Coronary artery (tissue), 2 donors: ENCODE measurements around the gene CGB3.
A peak's percentile ranks its signal among the peaks of the same experiment; 100 is the strongest.

Experiments
- DNase-seq: peaks from one replicate; pipeline ENCODE4 v3.0.0-alpha.2; 2017; ENCODE audit warnings: low spot score
- H3K27ac ChIP-seq, 2 donors: fragments of 200-600 bp; sonication (generic); one replicate each; pipeline ENCODE4 v1.5.1; 2016 to 2019
- H3K4me3 ChIP-seq: fragments of 200-600 bp; sonication (generic); 2 replicates; pipeline ENCODE4 v1.5.1; 2016; ENCODE audit warnings: mild to moderate bottlenecking, moderate library complexity
- TF ChIP-seq, protein P1 (sequence below): fragments of 200-600 bp; sonication (generic); IDR thresholded peaks from one replicate; pipeline ENCODE4 v1.5.1; 2019; ENCODE audit warnings: antibody characterized with exemption

The CGB3 gene

DNA sequence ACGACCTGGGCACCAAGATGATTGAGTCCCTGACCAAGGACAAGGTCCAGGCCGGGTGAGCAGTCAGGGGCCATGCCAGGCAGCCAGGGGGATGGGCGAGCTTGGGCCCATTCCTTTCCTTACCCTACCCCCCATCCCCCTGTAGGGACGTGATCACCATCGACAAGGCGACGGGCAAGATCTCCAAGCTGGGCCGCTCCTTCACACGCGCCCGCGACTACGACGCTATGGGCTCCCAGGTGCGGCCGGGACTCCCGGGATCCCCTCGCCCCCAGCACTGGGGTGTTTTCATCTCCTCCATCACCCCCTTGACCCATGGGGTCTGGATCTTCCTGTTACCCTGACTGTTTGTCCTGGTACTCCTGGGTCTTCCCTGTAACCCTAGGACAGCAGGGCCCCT is 14.3 kb downstream of the CGB3 start:
- Histone ChIP-seq H3K27ac (no peak overlapping the region), H3K4me3 (no peak overlapping the region)
- no peak for DNase-seq
- TF ChIP-seq, protein P1, sequence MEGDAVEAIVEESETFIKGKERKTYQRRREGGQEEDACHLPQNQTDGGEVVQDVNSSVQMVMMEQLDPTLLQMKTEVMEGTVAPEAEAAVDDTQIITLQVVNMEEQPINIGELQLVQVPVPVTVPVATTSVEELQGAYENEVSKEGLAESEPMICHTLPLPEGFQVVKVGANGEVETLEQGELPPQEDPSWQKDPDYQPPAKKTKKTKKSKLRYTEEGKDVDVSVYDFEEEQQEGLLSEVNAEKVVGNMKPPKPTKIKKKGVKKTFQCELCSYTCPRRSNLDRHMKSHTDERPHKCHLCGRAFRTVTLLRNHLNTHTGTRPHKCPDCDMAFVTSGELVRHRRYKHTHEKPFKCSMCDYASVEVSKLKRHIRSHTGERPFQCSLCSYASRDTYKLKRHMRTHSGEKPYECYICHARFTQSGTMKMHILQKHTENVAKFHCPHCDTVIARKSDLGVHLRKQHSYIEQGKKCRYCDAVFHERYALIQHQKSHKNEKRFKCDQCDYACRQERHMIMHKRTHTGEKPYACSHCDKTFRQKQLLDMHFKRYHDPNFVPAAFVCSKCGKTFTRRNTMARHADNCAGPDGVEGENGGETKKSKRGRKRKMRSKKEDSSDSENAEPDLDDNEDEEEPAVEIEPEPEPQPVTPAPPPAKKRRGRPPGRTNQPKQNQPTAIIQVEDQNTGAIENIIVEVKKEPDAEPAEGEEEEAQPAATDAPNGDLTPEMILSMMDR, result no peak

DNA sequence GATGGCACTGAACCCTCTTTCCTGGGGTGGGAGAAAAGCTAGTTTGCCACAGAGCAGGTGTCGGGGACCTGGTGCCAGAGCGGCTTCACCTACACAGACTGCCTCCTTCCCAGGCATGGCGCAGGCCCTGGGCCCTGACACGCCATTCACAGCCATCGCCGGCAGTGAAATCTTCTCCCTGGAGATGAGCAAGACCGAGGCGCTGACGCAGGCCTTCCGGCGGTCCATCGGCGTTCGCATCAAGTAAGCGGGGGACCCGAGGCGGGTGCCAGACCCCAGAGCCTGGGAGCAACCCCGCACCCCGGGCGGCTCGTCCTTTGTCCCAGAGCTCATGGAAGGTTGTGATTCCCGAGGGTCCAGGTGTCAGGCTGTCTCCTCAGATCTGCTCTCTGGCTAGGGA is 17.2 kb downstream of the CGB3 start:
- TF ChIP-seq, protein P1, result no peak
- no peak for DNase-seq
- Histone ChIP-seq H3K4me3 (no peak overlapping the region), H3K27ac (no peak overlapping the region)

DNA sequence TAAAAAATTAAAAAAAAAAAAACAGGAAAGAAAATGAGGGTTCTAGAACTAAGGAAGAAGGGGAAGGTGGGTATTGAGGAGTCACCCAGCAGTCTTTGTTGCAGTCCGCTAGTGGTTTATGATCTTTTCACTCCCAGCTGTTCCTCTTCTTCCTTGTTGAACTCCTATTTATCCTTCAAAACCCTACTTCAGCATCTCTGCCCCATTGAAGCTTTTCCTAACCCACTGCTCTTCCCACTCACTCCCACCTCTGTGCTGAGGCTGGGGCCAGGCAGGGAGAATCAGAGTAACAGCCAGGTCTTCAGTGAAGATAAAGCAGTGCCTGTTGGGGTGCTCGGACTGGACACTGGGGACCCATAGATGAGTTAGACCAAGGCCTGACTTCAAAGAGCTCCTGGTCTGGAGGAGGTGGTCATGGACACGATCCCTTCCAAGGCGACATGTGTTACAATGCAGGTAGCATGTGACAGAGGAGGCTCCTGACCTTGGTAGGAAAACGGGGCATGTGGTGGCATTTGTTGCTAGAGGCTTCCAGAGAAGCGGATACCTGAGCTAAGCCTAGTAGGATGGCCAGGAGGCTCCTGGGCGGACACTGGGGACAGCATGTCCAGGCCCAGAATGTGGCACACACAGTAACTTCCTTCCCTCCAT is 19.0 kb downstream of the CGB3 start:
- no peak overlapping the region for H3K4me3 ChIP-seq
- DNase-seq, result no peak
- TF ChIP-seq, protein P1, result no peak
- no peak overlapping the region for H3K27ac ChIP-seq

DNA sequence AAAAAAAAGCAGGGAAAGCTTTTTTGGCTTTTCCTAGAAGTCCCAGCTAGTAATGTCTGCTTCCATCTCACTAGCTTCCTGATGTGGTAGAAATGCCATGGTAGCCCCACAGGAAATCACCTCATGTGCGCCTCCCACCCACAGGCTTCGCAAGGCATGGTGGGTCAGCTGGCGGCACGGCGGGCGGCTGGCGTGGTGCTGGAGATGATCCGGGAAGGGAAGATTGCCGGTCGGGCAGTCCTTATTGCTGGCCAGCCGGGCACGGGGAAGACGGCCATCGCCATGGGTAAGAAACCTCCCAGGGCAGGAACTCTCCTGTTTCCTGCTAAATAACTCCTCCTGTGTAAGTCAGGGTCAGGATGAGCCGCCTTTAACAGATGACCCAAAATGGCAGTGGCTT is 20.0 kb downstream of the CGB3 start:
- no peak overlapping the region for H3K4me3 ChIP-seq
- TF ChIP-seq, protein P1, result no peak
- DNase-seq, result no peak
- no peak overlapping the region for H3K27ac ChIP-seq

DNA sequence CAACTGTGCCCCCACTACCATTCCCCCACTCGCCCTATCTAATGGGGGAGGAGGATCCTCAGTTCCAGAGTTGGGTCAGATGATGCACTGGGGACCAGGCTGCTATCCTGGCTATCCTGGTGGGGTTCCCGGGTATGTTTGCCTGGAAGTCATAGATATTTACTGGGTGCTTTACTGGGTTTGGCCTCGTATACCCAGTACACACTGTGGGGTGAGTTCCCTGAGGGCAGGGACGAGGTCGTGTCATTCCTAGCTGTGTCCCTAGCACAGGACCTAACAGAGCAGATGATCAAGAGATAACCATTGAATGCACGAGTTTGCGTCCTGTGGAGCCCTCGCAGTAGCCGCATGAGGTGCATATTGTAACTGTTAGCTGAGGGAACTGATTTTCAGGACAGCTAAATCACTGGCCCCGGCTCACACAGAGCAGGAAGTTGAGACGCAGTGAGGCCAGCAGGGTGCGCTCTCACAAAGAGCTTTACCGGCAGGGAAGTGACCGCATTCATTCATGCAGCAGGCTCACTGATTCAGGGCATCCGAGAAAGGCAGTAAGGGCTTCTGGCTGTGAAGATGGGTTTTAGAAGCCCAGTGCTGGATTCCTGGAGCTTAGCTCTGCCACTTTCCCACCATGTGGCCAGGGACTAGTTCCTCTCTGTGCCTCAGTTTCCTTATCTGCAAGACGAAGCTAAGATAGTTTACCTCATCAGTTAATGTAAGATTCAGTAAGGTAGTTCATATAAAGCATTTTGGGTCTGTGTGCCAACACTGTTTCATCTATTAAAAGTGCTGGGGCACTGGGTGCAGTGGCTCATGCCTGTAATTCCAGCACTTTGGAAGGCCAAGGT is 24.4 kb downstream of the CGB3 start:
- no peak overlapping the region for H3K27ac ChIP-seq
- no peak overlapping the region for H3K4me3 ChIP-seq
- DNase-seq, result no peak
- TF ChIP-seq, protein P1, result peak; percentile 27

DNA sequence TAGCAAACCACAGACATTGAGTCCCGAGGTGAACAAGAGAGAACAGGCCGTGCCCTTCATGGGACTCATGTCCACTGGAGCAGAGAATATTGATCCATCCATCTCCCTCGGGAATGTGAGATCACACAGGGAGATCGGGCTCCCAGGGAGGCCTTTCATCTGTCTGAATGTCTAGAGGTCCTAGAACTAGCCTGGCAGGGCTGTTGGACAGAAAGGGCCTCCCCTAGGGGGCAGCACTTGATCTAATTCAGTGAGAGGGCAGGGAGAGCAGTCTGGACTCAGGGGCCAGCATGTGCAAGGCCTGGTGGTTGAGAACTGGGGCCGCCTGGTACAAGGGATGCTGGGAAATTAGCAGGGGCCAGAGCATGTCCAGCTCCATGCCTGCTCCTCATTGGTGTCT is 26.2 kb downstream of the CGB3 start:
- H3K27ac ChIP-seq, result no peak overlapping the region
- TF ChIP-seq, protein P1, result no peak
- H3K4me3 ChIP-seq, result no peak overlapping the region
- no peak for DNase-seq

DNA sequence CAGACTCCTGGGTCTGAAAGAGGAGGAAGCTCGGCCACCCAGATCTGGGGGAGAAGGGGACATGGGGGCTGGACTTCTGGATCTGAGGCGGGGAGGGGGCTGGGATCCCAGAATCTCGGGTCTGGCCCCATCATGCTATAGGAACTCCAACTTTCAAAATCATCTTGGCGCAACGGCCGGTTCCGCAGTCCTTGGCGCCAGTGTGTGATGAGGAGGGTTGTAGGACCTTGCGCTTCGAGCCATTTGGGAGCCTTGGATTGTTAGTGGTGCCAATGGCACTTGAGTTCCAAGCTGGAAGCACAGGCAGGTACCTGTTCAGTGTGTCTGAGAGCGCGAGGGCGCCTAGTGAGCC is 30.1 kb downstream of the CGB3 start:
- Histone ChIP-seq H3K27ac (peak overlapping the region; percentile 94 to 100), H3K4me3 (peak overlapping the region; percentile 99)
- TF ChIP-seq, protein P1, result no peak
- no peak for DNase-seq
